ENCODE measurements around the gene MEGF10.
"Not testable (repeated sequence)": the region's sequence is repeated elsewhere in the genome, so short reads cannot be mapped to it uniquely, and the experiment has no call there.

The MEGF10 gene

DNA sequence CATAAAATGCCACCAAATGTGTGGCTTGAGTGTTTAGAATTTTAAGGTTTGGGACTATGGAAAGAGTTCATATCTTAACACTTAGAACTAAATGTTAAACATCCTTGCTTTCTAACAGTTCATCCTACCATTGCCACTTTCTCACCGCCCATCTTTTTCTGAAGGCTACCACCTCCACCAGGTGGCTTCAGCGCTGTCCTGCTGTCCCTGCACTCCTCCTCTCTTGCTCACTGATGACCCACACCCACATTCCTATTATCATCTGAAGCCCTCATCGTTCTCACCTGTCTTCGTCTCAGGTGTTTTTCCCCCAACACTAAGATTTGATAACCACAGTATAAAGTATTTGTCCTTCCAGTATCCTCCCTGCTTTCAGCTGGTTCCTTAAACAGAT is 7.4 kb downstream of the MEGF10 start:
- DNase-seq (ENCODE audit: low read depth in 2 of 2): no peak

DNA sequence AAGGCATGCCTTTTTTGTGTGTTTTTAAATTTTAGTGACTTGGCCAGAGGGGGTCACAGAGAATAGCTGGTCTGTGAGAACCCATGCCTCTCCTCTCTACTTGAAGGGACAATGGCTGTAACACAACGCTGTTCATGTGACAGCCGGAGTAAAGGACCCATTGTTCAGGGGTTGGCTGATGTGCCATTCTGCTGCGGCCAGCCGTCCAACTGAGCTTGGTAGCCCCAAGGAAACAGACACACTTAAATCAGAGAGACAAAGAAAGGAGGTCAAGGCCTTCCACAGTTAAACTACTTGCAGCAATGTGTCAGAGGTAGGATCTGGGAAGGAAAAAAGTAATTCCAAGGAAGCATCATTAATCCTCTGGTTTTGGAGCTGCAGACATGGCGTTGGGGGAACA is 8.1 kb downstream of the MEGF10 start:
- DNase-seq (ENCODE audit: low read depth in 2 of 2): no peak

DNA sequence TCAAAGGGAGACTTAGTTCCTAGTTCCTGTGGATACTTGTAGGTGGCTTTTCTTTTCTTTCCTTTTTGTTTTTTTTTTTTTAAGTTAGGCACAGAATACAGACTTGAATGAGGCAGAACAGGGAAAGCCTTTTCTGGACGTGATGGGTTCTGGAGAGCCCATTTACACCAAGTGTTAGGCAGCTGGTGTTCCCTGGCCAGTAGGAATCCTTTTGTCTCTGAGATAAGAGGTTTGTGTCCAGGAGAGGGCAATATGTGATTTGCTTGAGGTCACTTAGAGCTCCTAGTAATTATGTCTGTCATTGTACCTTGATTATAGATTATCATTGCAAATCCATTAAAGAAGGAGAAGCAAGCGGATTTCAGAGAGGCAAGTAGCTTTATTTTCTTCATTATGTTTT is 9.1 kb downstream of the MEGF10 start:
- no peak for DNase-seq (ENCODE audit: low read depth in 2 of 2)

DNA sequence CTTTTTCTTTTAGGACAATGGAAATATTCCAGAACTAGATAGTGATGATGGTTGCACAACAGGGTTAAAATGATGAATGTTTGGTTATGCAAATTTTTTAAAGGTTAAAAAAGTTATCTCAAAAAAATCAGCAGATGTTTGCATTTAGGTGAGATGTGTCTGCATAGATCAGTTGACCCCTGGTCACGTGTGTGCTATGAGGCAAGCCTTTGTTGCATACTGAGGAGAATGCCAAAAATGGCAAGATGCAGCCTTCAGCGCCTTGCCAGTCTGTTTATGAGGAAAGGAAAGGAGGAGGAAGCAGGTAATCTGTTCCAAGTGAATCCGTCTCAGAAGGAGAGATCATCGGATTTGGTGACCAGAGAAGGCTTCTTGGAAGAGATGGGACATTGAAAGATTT is 11.9 kb downstream of the MEGF10 start:
- DNase-seq (ENCODE audit: low read depth in 2 of 2): no peak

DNA sequence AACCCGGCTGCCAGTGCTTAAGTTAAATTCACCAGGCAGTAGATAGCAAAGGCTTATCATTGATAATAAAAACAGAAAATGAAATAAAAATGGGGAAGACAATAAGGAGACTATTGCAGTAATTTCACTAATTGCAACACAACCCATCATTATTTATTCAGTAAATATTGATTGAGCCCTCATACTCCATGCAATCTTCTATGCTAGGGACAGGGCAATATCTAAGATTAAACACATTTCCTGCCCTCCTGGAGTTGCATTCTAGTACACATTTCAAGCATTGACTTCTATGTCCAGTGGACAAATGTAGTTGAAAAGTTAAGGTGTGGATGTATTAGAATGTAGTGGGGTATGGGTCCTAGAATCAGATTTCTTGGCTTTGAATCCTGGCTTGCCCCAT is 12.8 kb downstream of the MEGF10 start:
- DNase-seq (ENCODE audit: low read depth in 2 of 2): no peak

DNA sequence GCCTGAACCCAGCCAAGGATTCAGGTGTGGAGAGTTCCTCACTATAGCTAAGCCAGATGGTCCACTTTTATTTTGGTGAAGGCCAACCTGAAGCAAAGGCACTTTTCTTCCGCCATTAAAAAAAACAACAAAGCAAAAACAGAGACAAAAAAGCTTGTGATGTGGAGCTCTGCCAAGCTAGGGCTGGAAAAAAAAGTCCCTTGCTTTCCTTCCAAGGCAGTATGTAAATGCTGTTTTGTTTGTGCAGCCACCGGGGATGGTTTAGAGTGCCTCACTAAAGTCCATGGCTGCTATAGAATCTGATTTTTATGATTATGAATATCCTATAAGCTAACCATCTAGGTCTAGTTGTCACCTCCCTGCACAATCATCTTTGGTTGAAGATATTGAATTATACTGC is 14.9 kb downstream of the MEGF10 start:
- no peak for DNase-seq (ENCODE audit: low read depth in 2 of 2)

DNA sequence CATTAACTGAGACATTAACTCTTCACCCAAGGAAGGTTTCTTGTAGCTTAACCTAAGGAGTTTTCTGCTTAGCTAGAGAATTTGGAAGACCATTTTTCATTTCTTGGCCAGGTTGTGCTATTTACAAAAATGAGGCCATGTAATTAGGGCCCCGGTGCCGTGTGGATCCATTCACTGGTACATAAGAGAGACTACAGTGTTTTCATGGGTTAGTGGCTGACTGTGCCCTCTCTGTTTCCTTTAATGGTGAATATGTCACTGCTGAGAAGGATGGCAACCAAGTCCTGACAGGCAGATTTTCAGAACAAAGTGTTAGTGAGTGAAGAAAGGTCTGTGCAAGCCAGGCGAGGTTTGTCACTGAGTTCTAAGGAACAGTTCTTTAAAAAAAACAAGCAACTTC is 15.4 kb downstream of the MEGF10 start:
- no peak for DNase-seq (ENCODE audit: low read depth in 2 of 2)

DNA sequence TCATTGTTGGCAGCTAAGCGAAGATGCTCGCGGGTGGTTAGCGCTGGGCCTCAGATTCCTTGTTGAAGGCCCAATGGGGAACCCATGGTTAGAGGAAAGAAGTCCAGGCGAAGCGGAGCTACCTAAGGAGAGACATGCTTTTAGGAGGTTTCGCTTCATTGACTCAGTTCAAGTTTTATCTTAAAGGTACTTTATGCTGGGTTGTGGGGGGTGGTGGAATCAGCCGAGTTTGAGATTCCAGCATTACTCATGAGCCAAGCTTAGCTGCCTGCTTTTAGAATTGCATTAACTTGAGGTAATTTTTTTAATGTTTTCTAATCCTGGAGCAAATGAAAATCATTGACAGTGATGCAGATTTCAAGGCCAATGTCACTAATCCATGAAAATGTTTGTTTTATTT is 16.1 kb downstream of the MEGF10 start:
- no peak for DNase-seq (ENCODE audit: low read depth in 2 of 2)

DNA sequence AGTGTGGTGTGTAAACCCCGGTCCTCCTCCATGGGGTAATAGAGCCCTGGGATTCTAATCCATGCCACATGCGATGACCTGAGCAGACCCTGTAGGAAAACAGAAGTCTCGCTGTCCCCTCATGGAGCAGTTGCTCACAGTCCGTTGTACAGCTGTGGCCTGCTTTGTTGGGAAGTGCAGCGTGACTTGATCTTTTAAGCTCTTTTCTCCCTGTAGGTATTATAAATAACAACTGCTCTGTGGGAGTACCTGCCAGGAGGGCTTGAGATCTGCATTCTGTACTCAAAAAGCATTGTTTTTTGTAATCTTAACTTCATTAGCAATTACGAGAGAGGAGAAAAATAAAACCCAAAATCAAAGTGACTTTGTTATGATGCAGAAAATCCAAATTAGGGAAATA is 17.3 kb downstream of the MEGF10 start:
- no peak for DNase-seq (ENCODE audit: low read depth in 2 of 2)

DNA sequence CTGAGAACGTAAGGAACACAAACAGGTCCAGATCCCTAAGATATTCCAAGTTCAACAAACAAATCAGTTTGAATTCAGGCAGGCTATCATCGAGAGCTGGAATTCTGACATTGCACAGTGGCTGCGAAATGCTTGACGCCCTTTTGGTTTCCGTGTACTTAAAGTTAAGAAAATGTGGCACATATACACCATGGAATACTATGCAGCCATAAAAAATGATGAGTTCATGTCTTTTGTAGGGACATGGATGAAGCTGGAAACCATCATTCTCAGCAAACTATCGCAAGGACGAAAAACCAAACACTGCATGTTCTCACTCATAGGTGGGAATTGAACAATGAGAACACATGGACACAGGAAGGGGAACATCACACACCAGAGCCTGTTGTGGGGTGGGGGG is 17.7 kb downstream of the MEGF10 start:
- DNase-seq (ENCODE audit: low read depth in 2 of 2): not testable (repeated sequence)

DNA sequence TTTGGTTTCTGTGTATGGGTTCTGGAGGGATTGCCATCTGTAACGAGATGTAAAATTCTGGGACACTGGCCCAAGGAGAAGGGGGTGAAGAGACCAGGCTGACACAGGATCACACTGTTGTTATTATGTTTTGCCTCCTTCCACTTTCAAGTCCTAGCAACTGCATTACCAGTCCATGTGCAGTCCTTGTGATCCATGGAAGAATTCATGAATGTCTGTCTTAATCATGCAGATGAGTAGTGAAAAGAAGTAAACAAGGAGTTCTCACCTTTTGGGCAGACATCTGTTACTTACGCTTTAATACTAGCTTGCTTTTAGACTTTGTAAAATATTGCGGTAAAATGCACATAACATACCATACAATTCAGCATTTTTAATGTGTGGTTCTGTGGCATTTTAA is 18.3 kb downstream of the MEGF10 start:
- no peak for DNase-seq (ENCODE audit: low read depth in 2 of 2)

DNA sequence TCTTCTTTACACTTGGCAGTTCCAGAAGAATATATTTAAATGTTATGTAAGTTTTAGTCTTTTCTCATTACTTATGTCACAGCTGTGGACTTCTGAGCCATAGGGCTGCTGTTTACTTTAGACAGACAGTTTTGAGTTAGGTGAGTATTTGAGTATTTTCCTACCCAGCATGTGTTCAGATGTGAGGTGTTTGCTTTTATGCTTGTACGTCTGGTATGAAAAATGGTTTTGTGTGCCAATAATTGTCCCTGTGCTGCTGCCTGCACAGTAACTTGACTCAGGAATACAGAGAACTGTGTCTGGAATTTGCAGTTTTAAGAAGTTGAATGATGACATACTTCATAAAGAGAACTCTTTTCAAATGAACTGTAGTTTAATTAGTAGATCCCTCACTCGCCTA is 20.8 kb downstream of the MEGF10 start:
- DNase-seq (ENCODE audit: low read depth in 2 of 2): no peak

DNA sequence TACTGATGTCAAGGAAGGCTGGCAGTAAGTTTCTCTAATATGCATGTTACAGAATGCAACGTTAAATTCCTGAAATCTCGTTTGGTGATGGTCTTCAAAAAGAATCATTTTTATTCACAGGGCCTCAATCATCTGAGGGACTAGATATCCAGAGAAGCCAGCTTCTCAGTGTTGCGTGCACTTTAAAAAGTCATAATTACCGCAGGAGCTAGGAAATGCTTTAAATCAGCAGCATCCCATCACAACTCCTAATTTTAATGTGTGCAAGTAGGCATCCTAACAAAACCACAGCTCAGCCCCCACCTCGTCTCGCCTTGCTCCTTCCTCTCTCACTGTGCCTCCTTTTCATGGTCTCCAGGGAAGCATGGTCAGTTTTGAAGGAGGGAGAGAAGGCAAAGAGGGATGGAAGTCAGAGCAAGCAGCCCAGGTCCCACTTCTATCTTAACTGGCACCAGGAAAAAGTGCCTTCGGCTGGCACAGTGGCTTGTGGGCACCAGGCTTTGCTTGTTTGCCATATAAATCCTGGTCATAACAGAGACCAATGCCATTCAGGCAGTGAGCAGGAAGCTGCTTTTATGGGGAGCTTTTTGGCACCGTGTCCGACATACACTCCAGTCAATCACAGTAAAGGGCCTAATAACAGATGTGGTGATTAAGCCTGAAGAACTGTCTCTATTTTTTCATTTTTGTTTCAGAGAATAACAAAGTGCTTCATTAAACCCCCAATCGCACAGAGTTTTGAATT is 21.4 kb downstream of the MEGF10 start:
- no peak for DNase-seq (ENCODE audit: low read depth in 2 of 2)

DNA sequence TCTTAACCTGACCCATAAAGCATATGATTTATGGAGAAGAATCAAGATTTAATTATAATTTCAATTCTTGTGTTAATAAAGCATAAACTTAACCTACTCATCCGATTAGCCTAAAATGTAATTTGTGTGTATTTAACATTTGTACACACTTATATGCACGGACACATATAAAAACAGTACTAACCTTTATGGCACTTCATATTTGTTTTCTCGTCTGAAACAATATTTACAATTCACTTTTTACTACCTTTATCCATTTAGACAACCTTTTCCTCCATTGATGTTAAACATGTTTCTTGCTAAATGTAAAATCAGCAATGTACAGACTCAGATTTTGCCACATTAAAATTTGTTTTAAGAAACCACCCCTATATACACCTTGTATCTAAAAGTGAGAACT is 22.8 kb downstream of the MEGF10 start:
- no peak for DNase-seq (ENCODE audit: low read depth in 2 of 2)

DNA sequence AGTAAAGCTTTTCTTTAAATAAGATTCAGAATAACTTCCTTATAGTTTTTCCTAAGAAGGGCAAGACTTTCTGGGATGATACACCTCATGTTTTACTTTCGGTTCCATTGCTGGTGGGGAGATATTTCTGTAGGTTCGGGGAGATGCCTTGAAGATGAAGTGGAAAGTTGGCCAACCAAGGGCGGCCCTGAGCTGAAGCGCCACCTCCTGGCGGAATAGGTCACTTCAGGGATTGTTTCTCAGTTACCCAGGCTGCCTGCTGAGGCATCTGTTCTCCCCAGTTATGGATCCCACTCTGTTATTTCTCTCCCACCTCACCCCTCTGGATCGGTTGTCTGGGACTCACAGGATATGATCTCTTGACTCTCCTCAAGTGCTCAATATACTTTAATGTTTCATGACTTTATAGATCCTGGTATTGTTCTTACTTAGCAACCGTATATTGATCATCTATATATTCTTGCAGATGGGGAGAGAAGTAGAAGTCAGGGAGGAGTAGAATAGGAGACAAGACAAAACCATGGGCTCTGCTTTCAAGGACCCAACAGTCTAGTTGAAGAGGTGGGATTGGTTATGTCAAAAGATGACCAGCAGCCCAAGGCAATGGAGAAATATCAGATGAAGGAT is 23.4 kb downstream of the MEGF10 start:
- peak; percentile 24 to 48 for DNase-seq (ENCODE audit: low read depth in 2 of 2)

DNA sequence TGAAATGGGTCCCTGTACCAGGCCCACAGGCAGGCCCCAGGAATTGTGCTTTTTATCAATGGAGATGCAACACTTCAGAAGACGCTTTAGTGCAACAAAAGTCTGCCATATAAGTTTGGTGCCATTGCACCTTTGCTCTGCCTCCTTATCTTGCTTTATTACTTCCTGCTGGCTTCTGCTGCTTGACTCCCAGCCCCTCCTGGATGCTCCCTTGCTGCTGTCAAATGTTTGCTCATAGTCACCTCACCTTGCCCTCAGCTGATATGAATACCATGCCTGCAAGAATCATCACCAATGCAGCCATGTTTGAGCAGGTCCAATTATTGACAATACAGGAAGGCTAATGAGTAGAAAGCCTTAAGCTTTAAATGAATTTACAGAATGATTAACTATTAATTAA is 25.4 kb downstream of the MEGF10 start:
- no peak for DNase-seq (ENCODE audit: low read depth in 2 of 2)

DNA sequence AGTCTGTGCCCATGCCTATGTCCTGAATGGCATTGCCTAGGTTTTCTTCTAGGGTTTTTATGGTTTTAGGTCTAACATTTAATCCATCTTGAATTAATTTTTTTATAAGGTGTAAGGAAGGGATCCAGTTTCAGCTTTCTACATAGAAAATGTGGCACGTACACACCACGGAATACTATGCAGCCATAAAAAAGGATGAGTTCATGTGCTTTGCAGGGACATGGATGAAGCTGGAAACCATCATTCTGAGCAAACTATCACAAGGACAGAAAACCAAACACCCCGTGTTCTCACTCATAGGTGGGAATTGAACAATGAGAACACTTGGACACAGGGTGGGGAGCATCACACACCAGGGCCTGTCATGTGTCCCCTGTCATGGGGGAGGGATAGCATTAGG is 26.8 kb downstream of the MEGF10 start:
- DNase-seq (ENCODE audit: low read depth in 2 of 2): not testable (repeated sequence)

DNA sequence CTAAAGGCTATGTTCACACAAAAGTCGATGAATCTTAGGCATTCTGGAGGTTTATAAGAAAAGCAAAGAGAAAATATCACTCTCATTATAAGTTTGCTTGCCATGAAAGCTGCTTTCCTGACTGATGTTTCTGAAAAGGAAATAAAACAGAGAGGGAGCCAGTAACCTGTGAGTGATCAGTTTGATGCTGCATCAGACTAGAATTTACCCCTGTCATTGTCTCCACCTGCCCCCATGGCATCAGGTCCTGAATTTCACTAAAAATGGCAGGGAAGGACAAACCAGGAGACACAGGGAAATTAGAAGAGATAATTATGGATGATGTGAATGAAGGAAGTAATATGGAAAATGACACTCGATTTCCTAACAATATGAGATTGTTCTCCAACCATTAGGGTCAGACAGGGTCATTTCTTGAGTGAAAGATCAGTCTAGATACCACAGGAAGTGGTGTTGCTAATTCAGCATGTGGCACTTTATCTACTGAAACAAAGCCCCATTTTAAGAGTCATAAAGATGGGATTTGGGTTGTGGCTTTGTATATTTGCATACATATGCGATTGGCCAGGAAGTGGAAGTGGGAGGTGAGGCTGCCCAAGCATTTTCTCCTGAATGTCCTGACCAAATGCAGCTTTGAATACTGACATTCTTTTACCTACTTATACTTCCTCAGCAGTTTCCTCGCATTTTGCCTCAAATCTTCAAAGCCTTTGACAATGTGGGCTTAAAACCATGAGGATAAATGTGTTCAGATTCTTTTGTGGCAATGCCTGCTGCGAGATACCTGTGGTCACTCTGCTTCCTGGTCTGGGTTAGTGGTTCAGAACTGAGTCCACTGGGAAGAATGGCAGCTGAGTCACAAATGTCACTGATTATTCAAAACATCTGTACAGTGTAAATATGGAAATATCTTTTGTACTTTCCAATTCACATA is 29.7 kb downstream of the MEGF10 start:
- no peak for DNase-seq (ENCODE audit: low read depth in 2 of 2)

DNA sequence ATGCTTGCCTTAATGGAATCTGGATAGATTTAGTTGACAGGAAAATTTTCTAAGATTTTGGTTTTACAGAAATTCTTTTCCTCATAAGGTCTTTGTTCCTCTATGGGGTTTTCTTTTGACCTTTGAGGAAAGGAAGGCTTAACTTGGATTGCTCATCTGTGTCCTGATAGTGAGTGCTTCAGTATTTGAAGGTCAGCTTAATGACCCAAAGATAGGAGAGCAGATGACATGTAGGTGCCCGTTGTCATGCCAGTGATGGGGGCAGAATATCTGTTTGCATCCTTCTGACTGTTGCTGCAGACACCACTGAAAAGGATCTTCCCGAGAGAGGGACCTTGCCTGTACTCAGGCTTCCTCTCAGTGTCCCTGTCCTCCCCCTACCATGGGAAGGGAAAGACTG is 30.9 kb downstream of the MEGF10 start:
- no peak for DNase-seq (ENCODE audit: low read depth in 2 of 2)

DNA sequence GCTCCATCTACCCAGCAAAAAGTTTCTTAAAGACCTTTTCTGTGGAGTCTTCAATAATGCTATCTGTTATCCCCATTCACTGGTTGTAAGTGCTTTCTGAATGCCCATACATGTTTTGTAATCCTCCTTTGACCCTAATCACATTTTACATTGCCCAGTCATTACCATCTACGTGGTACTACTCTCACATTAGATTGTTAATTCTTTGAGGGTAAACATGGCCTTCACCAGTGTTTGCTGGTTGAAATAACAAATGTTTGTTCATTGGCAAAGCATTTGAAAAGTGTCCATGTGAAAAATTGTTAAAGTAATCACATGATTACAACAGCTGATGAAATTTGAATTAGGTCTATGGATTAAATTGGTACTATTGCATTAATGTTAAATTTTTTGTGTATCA is 31.8 kb downstream of the MEGF10 start:
- no peak for DNase-seq (ENCODE audit: low read depth in 2 of 2)

DNA sequence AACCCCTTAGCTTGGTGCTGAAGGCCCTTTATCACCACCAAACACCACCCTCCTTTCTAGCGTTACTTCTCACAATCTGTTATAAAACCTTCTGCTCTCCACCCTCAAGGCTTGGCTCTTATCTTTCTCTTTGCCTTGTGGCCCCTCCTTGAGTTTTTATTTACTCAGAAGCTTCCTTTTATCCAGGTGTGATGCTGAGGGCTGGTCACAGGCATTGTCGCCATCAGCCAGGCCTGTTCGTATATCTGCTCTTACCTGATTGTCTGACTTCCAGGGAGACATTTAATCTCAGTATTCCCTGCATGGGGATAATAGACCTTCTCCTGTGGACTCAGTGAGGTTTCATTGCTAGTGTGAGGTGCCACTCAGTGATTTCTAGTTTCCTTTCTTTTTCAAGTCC is 34.2 kb downstream of the MEGF10 start:
- DNase-seq (ENCODE audit: low read depth in 2 of 2): no peak

DNA sequence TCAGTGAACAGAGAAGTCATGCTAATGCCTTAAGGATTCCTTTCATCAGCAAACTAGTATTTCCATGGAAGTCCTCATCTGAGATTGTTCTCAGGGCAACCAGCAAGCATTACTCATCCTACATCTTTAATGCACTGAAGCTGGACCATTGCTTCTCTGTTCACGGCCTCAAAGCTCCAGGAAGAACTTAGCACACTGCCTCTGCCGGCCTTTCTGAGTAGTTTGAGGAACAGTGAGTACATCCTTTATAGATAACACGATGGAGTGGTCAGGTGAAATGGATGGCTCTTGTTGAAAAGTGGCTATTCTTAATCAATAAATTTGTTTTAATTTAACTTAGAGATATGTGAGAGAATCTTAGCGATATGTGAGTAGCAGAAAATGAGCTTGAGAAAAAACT is 35.8 kb downstream of the MEGF10 start:
- no peak for DNase-seq (ENCODE audit: low read depth in 2 of 2)
